B cell (primary cell): ENCODE results near the gene TBL1XR1. TPM values are rescaled to one million over a fixed set of nuclear protein-coding genes. Genes with fewer than 3 reads are reported as not detected.

Source experiments
- ATAC-seq: fragments of 200-7000 bp; cut with Tn5 transposase; one replicate; pipeline ENCODE4 v1.10.0; 2021; ENCODE audit warnings: low read depth, mild to moderate bottlenecking, moderate number of reproducible peaks, moderate library complexity
- CTCF ChIA-PET: fragments of 350-600 bp; sonication (Branson Sonifier 250); formaldehyde crosslinking; loops from one replicate; lab custom pipeline; 2021; ENCODE audit warnings: antibody characterized with exemption, inconsistent platforms; lab: Charles Lee
- POLR2A ChIA-PET: fragments of 350-600 bp; sonication (Branson Sonifier 250); formaldehyde crosslinking; loops from one replicate; lab custom pipeline; 2021; ENCODE audit warnings: antibody characterized with exemption; lab: Charles Lee
- DNase-seq: peaks from one replicate; pipeline ENCODE4 v3.0.0; 2013
- H2AFZ ChIP-seq: 2 replicates; pipeline ENCODE4 v1.6.1; 2012; ENCODE audit warnings: mild to moderate bottlenecking, low read depth, low read length; ENCODE audit not compliant: insufficient read depth, poor library complexity, severe bottlenecking
- H3K27ac ChIP-seq, 2 donors: 1 replicate in 1 of 2; 2 replicates in 1 of 2; pipeline ENCODE4 v1.5.1; 2012 to 2013; ENCODE audit warnings: low read length in 2 of 2, mild to moderate bottlenecking in 2 of 2, moderate library complexity in 1 of 2
- H3K27me3 ChIP-seq, 4 experiments: fragments of 200-600 bp in 1 of 4; sonication (generic) in 1 of 4; replicated peaks in 1 of 4; 1 replicate in 2 of 4; 2 replicates in 2 of 4; pipeline versions ENCODE4 v1.6.1 to v1.7.0; 2013 to 2016; ENCODE audit warnings: low read length in 3 of 4, mild to moderate bottlenecking in 2 of 4, mixed read lengths in 1 of 4, moderate library complexity in 1 of 4; ENCODE audit not compliant: insufficient read depth in 4 of 4, control insufficient read depth in 3 of 4; ENCODE audit errors: control extremely low read depth in 1 of 4
- H3K36me3 ChIP-seq, 2 experiments: replicated peaks in 1 of 2; 1 replicate in 1 of 2; 2 replicates in 1 of 2; pipeline versions ENCODE4 v1.6.1 to v1.7.1; 2013; ENCODE audit warnings: low read length in 1 of 2; ENCODE audit not compliant: insufficient read depth in 2 of 2, control insufficient read depth in 1 of 2; ENCODE audit errors: control extremely low read depth in 1 of 2, extremely low read depth in 1 of 2
- H3K4me1 ChIP-seq, 2 donors: fragments of 200-600 bp in 1 of 2; sonication (generic) in 1 of 2; 1 replicate in 1 of 2; 2 replicates in 1 of 2; pipeline versions ENCODE4 v1.5.1 to v1.6.1; 2013 to 2017; ENCODE audit warnings: low read length in 2 of 2; ENCODE audit not compliant: control insufficient read depth in 2 of 2, insufficient read depth in 2 of 2
- H3K4me2 ChIP-seq: replicated peaks from 2 replicates; pipeline ENCODE3; 2012; ENCODE audit warnings: mild to moderate bottlenecking, low read depth, low read length; ENCODE audit not compliant: poor library complexity, severe bottlenecking
- H3K4me3 ChIP-seq, 5 experiments: fragments of 200-600 bp in 1 of 5; sonication (generic) in 1 of 5; 1 replicate in 3 of 5; 2 replicates in 2 of 5; pipeline versions ENCODE4 v1.5.1 to v1.7.0; 2011 to 2016; ENCODE audit warnings: low read length in 4 of 5, mild to moderate bottlenecking in 4 of 5, low read depth in 2 of 5, control low read depth in 1 of 5, moderate library complexity in 1 of 5; ENCODE audit not compliant: insufficient read depth in 1 of 5; ENCODE audit errors: control extremely low read depth in 1 of 5, extremely low read depth in 1 of 5
- H3K79me2 ChIP-seq: fragments of 200-600 bp; sonication (generic); one replicate; pipeline ENCODE4 v1.6.0; 2016; ENCODE audit warnings: low read length; ENCODE audit not compliant: control insufficient read depth, insufficient read depth
- H3K9ac ChIP-seq: fragments of 200-600 bp; sonication (generic); 2 replicates; pipeline ENCODE4 v1.6.1; 2017; ENCODE audit warnings: mild to moderate bottlenecking, low read length, moderate library complexity
- H3K9me3 ChIP-seq, 3 donors: one replicate each; pipeline versions ENCODE4 v1.6.1 to v1.7.1; 2013; ENCODE audit warnings: low read length in 2 of 3; ENCODE audit not compliant: control insufficient read depth in 2 of 3, insufficient read depth in 1 of 3; ENCODE audit errors: control extremely low read depth in 1 of 3
- H4K20me1 ChIP-seq: 2 replicates; pipeline ENCODE4 v1.6.0; 2012; ENCODE audit warnings: mild to moderate bottlenecking, low read length; ENCODE audit not compliant: insufficient read depth, control insufficient read depth, poor library complexity, severe bottlenecking
- H3K27ac Mint-ChIP-seq: one replicate; pipeline ENCODE4 v1.8.0; 2021; ENCODE audit warnings: mixed read lengths
- H3K27me3 Mint-ChIP-seq: one replicate; pipeline ENCODE4 v1.8.0; 2021; ENCODE audit warnings: mixed read lengths
- H3K4me1 Mint-ChIP-seq: one replicate; pipeline ENCODE4 v1.8.0; 2021; ENCODE audit warnings: mixed read lengths
- H3K4me3 Mint-ChIP-seq: one replicate; pipeline ENCODE4 v1.8.0; 2021; ENCODE audit warnings: mixed read lengths
- H3K9me3 Mint-ChIP-seq: one replicate; pipeline ENCODE4 v1.8.0; 2022; ENCODE audit warnings: mixed read lengths; ENCODE audit not compliant: insufficient read depth
- EZH2 ChIP-seq: IDR thresholded peaks from 2 replicates; pipeline ENCODE4 v1.6.1; 2012; ENCODE audit warnings: borderline replicate concordance, low read depth, mild to moderate bottlenecking, moderate library complexity, low read length; ENCODE audit not compliant: insufficient read depth, poor library complexity, severe bottlenecking
- WGBS: methylation state at CpG from one replicate; pipeline ENCODE4 v1.1.5; 2013; ENCODE audit warnings: missing lambda C conversion rate; ENCODE audit not compliant: insufficient coverage; 5-methylcytosine and 5-hydroxymethylcytosine counted together
- intact Hi-C: fragments of 100-400 bp; cut with micrococcal nuclease; formaldehyde crosslinking; loops from one replicate; pipeline ENCODE4 v1.10.0; 2022
- polyA plus RNA-seq: library from polyadenylated mRNA; depleted of rRNA; stranded (reverse); fragments of >200 nt; gene quantifications from 2 replicates; pipeline ENCODE4 v1.2.3, GENCODE V29; 2012
- total RNA-seq, 2 donors: library from RNA; stranded (reverse); fragments of 120-200 nt in 1 of 2; gene quantifications; 1 replicate in 1 of 2; 2 replicates in 1 of 2; pipeline versions ENCODE4 v1.2.3 to v1.2.4, GENCODE V29; 2013 to 2022
- TF ChIP-seq, protein P1 (sequence below): fragments of 200-600 bp; IDR thresholded peaks from one replicate; pipeline ENCODE4 v1.8.0; 2022; ENCODE audit warnings: antibody characterized with exemption, mild to moderate bottlenecking

Gene TBL1XR1
- total and polyA plus RNA-seq, 2 donors (not counting 1 experiment from before 2014, with no cell fraction given) = 17.6 to 128 TPM

DNA sequence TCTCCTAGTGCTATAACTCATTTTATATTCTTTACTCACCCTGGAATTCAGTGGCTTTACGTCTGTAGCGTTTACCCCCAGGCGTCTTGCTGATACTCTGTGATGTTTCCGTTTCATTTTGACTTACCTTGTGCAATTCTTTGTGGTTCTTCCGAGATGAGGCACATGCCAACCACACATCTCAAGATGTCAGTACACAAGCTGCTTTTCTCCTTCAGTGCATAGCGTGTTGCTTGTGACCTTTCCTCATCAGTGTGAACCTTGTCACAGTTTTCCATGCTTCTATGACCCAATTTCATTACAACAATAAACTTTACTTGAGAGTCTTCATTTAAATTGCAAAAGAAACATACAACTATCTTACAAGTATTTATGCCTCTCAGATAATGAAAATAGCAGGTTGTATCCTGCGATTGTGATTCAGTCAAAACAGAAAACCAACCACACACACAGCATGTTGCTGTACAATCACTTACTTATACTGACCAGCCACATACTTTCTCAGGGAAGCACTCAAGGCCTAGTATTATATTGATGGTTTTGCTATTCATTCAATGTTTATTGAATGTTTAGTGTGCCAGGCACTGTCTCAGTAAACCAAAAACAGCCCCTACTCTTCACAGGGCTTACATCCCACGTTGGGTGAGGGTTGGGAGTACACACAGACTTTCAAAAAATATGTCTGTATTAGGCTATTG, 4.6 kb upstream of the TBL1XR1 start:
- Mint-ChIP-seq H3K27me3 (no peaks in the 10 kb centered on the region), H3K27ac (peak overlapping the region; percentile 79), H3K4me3 (peak overlapping the region; percentile 73), H3K9me3 (no peaks in the 10 kb centered on the region), H3K4me1 (peaks cover 32% of the 10 kb centered on the region)
- H3K4me2 ChIP-seq = peak overlapping the region; percentile 18
- H3K27me3 ChIP-seq = no peaks in the 10 kb centered on the region
- intact Hi-C loops = loop anchor here (1.0 kb wide), 1 partner anchor 45 kb away; no protein-coding TSS in a partner anchor
- POLR2A ChIA-PET = interaction anchor here (1.4 kb wide), 1 partner anchor 158 kb away, joined by 7 read pairs; no protein-coding TSS in a partner anchor
- H3K4me3 ChIP-seq = peak overlapping the region in 2 of 5 experiments; percentile 11 to 19
- peak; percentile 5 for ATAC-seq
- H3K4me1 ChIP-seq = peaks cover 22 to 25% of the 10 kb centered on the region in 2 donors
- peak overlapping the region; percentile 52 for H2AFZ ChIP-seq
- DNase-seq = peak; percentile 57
- peak overlapping the region in 1 of 2 donors; percentile 23 for H3K27ac ChIP-seq
- TF ChIP-seq EZH2 = no peak
- TF ChIP-seq, protein P1, sequence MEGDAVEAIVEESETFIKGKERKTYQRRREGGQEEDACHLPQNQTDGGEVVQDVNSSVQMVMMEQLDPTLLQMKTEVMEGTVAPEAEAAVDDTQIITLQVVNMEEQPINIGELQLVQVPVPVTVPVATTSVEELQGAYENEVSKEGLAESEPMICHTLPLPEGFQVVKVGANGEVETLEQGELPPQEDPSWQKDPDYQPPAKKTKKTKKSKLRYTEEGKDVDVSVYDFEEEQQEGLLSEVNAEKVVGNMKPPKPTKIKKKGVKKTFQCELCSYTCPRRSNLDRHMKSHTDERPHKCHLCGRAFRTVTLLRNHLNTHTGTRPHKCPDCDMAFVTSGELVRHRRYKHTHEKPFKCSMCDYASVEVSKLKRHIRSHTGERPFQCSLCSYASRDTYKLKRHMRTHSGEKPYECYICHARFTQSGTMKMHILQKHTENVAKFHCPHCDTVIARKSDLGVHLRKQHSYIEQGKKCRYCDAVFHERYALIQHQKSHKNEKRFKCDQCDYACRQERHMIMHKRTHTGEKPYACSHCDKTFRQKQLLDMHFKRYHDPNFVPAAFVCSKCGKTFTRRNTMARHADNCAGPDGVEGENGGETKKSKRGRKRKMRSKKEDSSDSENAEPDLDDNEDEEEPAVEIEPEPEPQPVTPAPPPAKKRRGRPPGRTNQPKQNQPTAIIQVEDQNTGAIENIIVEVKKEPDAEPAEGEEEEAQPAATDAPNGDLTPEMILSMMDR = no peak
- H4K20me1 ChIP-seq = no peaks in the 10 kb centered on the region
- CTCF ChIA-PET = no interaction called here
- H3K9ac ChIP-seq = peak overlapping the region; percentile 23
- no peaks in the 10 kb centered on the region for H3K36me3 ChIP-seq
- 16% methylated on average over 6 of the region's 8 CpGs for WGBS
- peaks cover 0 to 10% (median 2%) of the 10 kb centered on the region in 3 donors for H3K9me3 ChIP-seq
- no peaks in the 10 kb centered on the region for H3K79me2 ChIP-seq
